Measurements from ENCODE around the gene REPIN1. TPM values are rescaled to one million over a fixed set of nuclear protein-coding genes. Genes with fewer than 3 reads are reported as not detected.

REPIN1 gene
- total and polyA plus RNA-seq, 9 of the 15 experiments (the other 6 are each of a cell fraction or from before 2014, with no cell fraction given) = 8.1 to 283 (median 94.3) TPM

- peak; percentile 59 for ATAC-seq
- Histone ChIP-seq H3K36me3 (ENCODE audit: control insufficient read depth, insufficient read depth, low read length) (peaks cover 52% of the 10 kb centered on the region), H3K9me1 (ENCODE audit: control insufficient read depth, insufficient read depth, low read length) (no peaks in the 10 kb centered on the region), H3K79me2 (ENCODE audit: control insufficient read depth, insufficient read depth, low read length) (peaks cover 60% of the 10 kb centered on the region), H3K4me2 (ENCODE audit: insufficient read depth, low read length) (peak overlapping the region; percentile 100), H3K4me3 (peak overlapping the region; percentile 79), H2AFZ (ENCODE audit: low read depth, low read length) (peak overlapping the region; percentile 82), H3K27ac (ENCODE audit: extremely low read depth, low read depth, low read length) (peak overlapping the region; percentile 97), H3K9me3 (replicated peaks; ENCODE audit: control insufficient read depth, insufficient read depth, low read depth, low read length) (no peaks in the 10 kb centered on the region), H3K4me1 (replicated peaks in 1 of 2; ENCODE audit: control insufficient read depth in 2 of 2, insufficient read depth in 2 of 2, low read length in 2 of 2) (peaks cover 49 to 59% of the 10 kb centered on the region in 2 experiments), H4K20me1 (replicated peaks; ENCODE audit: control insufficient read depth, insufficient read depth, low read length) (no peaks in the 10 kb centered on the region; the same call in 1 of the 2 replicates), H3K9ac (ENCODE audit: insufficient read depth in 1 of 2, low read depth in 2 of 2, low read length in 2 of 2) (peak overlapping the region; percentile 98 to 99), H3K27me3 (ENCODE audit: control insufficient read depth in 2 of 2, insufficient read depth in 2 of 2, low read length in 2 of 2) (no peaks in the 10 kb centered on the region)
- in situ Hi-C loops (cut with MboI) = no loop called here
- peak; percentile 43 to 71 (median 58) for DNase-seq (ENCODE audit: extremely low read depth in 1 of 4, low spot score in 3 of 4)
- CTCF ChIA-PET (ENCODE audit: low intra/inter-chr PET ratio) = no interaction called here
- POLR2A ChIA-PET = interaction anchor here (0.6 to 3.5 kb wide), 22 partner anchors 8 to 712 kb away, joined by 3 to 30 read pairs (median 4); partner anchors contain the start of genes ACTR3C, FASTK and LRRC61
- BruUV-seq (replicated peaks) = TSS peak; percentile 41
- under 1% methylated on average over 48 of the region's 58 CpGs for WGBS (ENCODE audit: insufficient coverage, low coverage, missing lambda C conversion rate)
- FAIRE-seq = peak; percentile 54
- intact Hi-C loops (cut with micrococcal nuclease) = loop anchor here (2.0 kb wide), 2 partner anchors 32 to 46 kb away; partner anchors contain the start of genes ACTR3C and LRRC61
- no peak for TF ChIP-seq THRB (CRISPR knock-in tag; conservative IDR thresholded peaks at IDR 0.05)
- no peak for TF ChIP-seq ILF3 (IDR thresholded peaks at IDR 0.05; ENCODE audit: borderline replicate concordance)
- TF ChIP-seq USF1 (CRISPR knock-in tag; IDR thresholded peaks at IDR 0.05) = no peak
- no peak for TF ChIP-seq CBX1 (IDR thresholded peaks at IDR 0.05; ENCODE audit: low read depth)
- no peak for TF ChIP-seq DACH1 (IDR thresholded peaks at IDR 0.05; ENCODE audit: partially characterized antibody)
- TF ChIP-seq VEZF1 (CRISPR knock-in tag; IDR thresholded peaks at IDR 0.05) = peak; percentile 97
- TF ChIP-seq ZBTB26 (CRISPR knock-in tag; IDR thresholded peaks at IDR 0.05) = no peak
- TF ChIP-seq GABPB1 (CRISPR knock-in tag; IDR thresholded peaks at IDR 0.05) = peak; percentile 51; the same call in 1 of the 2 replicates
- no peak for TF ChIP-seq FOXJ3 (CRISPR knock-in tag; IDR thresholded peaks at IDR 0.05)
- no peak for TF ChIP-seq NELFE (IDR thresholded peaks at IDR 0.05; ENCODE audit: insufficient read depth, insufficient read length)
- no peak for TF ChIP-seq ZNF408 (CRISPR knock-in tag; IDR thresholded peaks at IDR 0.05; ENCODE audit: low read depth)
- TF ChIP-seq NR2C2 (CRISPR knock-in tag; IDR thresholded peaks at IDR 0.05) = no peak
- TF ChIP-seq NR2C2 (tag; IDR thresholded peaks at IDR 0.05) = 0 out of 2 replicates have a peak, but pooled peaks have one; percentile 28
These were observed 494 bp downstream of the REPIN1 start for GRCh38 chr7:150368884-150369747.

Data from K562 (cell line).